ENCODE data around the gene PACS2. TPM values are rescaled to one million over a fixed set of nuclear protein-coding genes. Genes with fewer than 3 reads are reported as not detected.
"Not testable (repeated sequence)": the region's sequence is repeated elsewhere in the genome, so short reads cannot be mapped to it uniquely, and the experiment has no call there.

Gene PACS2
- total RNA-seq, 1 experiment from 2014 or later: 100 TPM

DNA sequence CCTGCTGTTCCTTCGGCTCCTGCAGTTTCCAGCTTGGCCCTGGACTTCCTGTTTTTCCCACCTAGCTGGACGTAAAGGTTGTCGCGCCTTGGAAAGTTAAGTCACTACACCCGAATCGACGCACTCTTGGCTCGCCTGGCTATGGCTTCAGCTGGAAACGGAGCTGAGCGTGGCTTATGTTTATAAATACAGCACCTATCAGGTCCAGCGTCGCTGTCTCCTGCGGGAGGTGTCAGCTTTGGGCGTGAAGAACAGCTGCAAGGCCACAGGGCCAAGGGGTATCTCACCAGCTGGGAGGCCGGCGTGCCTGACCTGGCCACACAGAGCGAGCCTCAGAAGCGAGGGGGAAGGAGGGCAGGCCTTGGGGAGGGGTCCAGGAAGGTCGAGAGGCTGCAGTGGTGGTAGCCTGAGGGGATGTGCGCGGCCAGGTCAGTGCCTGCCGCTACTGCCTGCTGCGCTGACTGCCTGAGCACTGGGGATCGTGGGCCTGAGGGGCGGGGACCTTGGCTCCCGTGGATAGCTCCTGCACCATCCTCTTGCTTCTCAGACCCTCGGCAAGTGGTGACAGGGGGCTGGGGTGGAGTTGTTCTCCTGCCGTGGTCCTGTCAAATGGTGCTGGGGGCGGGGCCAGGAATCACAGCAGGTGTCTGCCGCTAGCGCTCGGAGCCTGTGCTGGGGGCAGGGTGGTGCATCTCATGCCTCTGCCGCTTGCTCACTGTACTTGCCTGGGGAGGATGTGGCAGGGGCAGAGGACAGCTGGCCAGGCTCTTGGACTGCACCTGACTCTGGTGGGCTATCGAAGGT is 12.5 kb downstream of the PACS2 start:
- peaks cover 70% of the 10 kb centered on the region for H3K4me1 Mint-ChIP-seq
- H3K4me3 Mint-ChIP-seq: no peak overlapping the region
- ChIA-PET POLR2A (no interaction called here), CTCF (interaction anchor here (0.9 to 1.6 kb wide), 7 partner anchors 11 to 352 kb away, joined by 3 to 9 read pairs (median 3); no protein-coding TSS in a partner anchor)
- ATAC-seq (peak; percentile 48), DNase-seq (ENCODE audit: low spot score) (peak; percentile 65)
- no peaks in the 10 kb centered on the region for H3K36me3 Mint-ChIP-seq
- peak overlapping the region; percentile 84 for H3K27ac Mint-ChIP-seq
- H3K9me3 Mint-ChIP-seq: no peaks in the 10 kb centered on the region
- H3K27me3 Mint-ChIP-seq (ENCODE audit: low read depth): no peaks in the 10 kb centered on the region
- TF ChIP-seq ZNF671 (CRISPR knock-in tag; IDR thresholded peaks at IDR 0.05) (no peak), KAT7 (CRISPR knock-in tag; IDR thresholded peaks at IDR 0.05; ENCODE audit: borderline replicate concordance) (no peak), SP1 (CRISPR knock-in tag; conservative IDR thresholded peaks at IDR 0.05) (peak; percentile 51)

DNA sequence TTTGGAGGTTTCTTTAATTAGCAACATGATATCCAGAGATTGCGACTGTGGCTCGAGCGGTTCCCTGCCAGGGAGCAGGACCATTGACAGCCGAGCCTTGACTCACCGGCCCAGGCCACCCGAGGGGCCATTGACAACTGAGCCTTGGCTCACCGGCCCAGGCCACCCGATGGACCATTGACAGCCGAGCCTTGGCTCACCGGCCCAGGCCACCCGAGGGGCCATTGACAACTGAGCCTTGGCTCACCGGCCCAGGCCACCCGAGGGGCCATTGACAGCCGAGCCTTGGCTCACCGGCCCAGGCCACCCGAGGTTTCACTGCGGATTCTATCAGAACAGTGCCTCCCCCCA is 13.1 kb downstream of the PACS2 start:
- ATAC-seq; POLR2A ChIA-PET; H3K27me3 Mint-ChIP-seq (ENCODE audit: low read depth); DNase-seq (ENCODE audit: low spot score); H3K27ac Mint-ChIP-seq; H3K9me3 Mint-ChIP-seq; H3K4me3 Mint-ChIP-seq; H3K36me3 Mint-ChIP-seq: not testable (repeated sequence)
- TF ChIP-seq, protein P1, sequence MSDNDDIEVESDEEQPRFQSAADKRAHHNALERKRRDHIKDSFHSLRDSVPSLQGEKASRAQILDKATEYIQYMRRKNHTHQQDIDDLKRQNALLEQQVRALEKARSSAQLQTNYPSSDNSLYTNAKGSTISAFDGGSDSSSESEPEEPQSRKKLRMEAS (CRISPR knock-in tag; IDR thresholded peaks at IDR 0.05): 0 out of 2 replicates have a peak, but pooled peaks have one; percentile 30
- CTCF ChIA-PET: interaction anchor here (1.0 to 1.6 kb wide), 3 partner anchors 10 to 153 kb away, joined by 3 to 5 read pairs (median 4); no protein-coding TSS in a partner anchor
- peaks cover 69% of the 10 kb centered on the region for H3K4me1 Mint-ChIP-seq

DNA sequence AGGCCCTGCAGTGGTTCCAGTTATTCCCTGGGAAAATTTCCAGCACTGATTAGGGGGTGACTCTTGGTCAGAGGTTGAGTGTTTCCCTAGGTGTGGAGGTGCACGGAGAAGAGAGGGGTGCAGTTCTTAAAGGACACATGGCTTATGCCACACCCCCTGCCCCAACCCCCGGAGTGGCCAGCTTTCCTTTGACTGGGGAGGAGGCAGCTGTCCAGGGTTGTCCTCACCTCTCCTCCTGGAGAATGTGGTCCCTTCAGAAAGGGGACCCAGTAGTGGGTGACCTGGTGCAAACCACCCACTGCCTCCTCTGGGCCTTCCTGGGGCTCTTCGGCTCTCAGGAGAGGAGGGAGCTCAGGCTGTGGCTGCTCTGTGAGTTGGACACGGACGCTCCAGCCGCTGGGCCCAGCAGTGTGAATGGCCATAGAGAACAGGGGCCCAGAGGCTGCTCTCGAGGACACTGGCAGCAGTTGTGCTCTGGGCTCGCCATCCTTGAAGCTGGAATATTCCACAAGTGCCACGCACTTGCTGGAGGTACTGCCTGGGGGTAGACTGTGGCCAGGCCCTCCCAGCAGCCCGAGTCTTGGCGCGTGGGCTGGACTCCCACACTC is 13.6 kb downstream of the PACS2 start:
- no peaks in the 10 kb centered on the region for H3K27me3 Mint-ChIP-seq (ENCODE audit: low read depth)
- ChIA-PET CTCF (interaction anchor here (1.0 to 1.8 kb wide), 3 partner anchors 24 to 153 kb away, joined by 3 to 7 read pairs (median 4); no protein-coding TSS in a partner anchor), POLR2A (no interaction called here)
- DNase-seq (ENCODE audit: low spot score) (no peak), ATAC-seq (no peak)
- no peaks in the 10 kb centered on the region for H3K36me3 Mint-ChIP-seq
- peaks cover 67% of the 10 kb centered on the region for H3K4me1 Mint-ChIP-seq
- no peaks in the 10 kb centered on the region for H3K9me3 Mint-ChIP-seq
- no peak overlapping the region for H3K4me3 Mint-ChIP-seq
- TF ChIP-seq, protein P2, sequence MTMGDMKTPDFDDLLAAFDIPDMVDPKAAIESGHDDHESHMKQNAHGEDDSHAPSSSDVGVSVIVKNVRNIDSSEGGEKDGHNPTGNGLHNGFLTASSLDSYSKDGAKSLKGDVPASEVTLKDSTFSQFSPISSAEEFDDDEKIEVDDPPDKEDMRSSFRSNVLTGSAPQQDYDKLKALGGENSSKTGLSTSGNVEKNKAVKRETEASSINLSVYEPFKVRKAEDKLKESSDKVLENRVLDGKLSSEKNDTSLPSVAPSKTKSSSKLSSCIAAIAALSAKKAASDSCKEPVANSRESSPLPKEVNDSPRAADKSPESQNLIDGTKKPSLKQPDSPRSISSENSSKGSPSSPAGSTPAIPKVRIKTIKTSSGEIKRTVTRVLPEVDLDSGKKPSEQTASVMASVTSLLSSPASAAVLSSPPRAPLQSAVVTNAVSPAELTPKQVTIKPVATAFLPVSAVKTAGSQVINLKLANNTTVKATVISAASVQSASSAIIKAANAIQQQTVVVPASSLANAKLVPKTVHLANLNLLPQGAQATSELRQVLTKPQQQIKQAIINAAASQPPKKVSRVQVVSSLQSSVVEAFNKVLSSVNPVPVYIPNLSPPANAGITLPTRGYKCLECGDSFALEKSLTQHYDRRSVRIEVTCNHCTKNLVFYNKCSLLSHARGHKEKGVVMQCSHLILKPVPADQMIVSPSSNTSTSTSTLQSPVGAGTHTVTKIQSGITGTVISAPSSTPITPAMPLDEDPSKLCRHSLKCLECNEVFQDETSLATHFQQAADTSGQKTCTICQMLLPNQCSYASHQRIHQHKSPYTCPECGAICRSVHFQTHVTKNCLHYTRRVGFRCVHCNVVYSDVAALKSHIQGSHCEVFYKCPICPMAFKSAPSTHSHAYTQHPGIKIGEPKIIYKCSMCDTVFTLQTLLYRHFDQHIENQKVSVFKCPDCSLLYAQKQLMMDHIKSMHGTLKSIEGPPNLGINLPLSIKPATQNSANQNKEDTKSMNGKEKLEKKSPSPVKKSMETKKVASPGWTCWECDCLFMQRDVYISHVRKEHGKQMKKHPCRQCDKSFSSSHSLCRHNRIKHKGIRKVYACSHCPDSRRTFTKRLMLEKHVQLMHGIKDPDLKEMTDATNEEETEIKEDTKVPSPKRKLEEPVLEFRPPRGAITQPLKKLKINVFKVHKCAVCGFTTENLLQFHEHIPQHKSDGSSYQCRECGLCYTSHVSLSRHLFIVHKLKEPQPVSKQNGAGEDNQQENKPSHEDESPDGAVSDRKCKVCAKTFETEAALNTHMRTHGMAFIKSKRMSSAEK (CRISPR knock-in tag; IDR thresholded peaks at IDR 0.05; ENCODE audit: borderline replicate concordance): no peak
- TF ChIP-seq GABPB1 (CRISPR knock-in tag; IDR thresholded peaks at IDR 0.05) (no peak), TCF7 (CRISPR knock-in tag; IDR thresholded peaks at IDR 0.05; ENCODE audit: low read depth) (no peak), ZNF671 (CRISPR knock-in tag; IDR thresholded peaks at IDR 0.05) (no peak), ATF1 (CRISPR knock-in tag; IDR thresholded peaks at IDR 0.05) (no peak), CREM (CRISPR knock-in tag; IDR thresholded peaks at IDR 0.05) (no peak), CBFB (CRISPR knock-in tag; IDR thresholded peaks at IDR 0.05; ENCODE audit: low read depth) (no peak), SMAD4 (CRISPR knock-in tag; IDR thresholded peaks at IDR 0.05) (no peak), ZNF396 (CRISPR knock-in tag; IDR thresholded peaks at IDR 0.05; ENCODE audit: borderline replicate concordance) (no peak)
- TF ChIP-seq, protein P3, sequence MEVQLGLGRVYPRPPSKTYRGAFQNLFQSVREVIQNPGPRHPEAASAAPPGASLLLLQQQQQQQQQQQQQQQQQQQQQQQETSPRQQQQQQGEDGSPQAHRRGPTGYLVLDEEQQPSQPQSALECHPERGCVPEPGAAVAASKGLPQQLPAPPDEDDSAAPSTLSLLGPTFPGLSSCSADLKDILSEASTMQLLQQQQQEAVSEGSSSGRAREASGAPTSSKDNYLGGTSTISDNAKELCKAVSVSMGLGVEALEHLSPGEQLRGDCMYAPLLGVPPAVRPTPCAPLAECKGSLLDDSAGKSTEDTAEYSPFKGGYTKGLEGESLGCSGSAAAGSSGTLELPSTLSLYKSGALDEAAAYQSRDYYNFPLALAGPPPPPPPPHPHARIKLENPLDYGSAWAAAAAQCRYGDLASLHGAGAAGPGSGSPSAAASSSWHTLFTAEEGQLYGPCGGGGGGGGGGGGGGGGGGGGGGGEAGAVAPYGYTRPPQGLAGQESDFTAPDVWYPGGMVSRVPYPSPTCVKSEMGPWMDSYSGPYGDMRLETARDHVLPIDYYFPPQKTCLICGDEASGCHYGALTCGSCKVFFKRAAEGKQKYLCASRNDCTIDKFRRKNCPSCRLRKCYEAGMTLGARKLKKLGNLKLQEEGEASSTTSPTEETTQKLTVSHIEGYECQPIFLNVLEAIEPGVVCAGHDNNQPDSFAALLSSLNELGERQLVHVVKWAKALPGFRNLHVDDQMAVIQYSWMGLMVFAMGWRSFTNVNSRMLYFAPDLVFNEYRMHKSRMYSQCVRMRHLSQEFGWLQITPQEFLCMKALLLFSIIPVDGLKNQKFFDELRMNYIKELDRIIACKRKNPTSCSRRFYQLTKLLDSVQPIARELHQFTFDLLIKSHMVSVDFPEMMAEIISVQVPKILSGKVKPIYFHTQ (CRISPR knock-in tag; IDR thresholded peaks at IDR 0.05): no peak
- TF ChIP-seq, protein P4, sequence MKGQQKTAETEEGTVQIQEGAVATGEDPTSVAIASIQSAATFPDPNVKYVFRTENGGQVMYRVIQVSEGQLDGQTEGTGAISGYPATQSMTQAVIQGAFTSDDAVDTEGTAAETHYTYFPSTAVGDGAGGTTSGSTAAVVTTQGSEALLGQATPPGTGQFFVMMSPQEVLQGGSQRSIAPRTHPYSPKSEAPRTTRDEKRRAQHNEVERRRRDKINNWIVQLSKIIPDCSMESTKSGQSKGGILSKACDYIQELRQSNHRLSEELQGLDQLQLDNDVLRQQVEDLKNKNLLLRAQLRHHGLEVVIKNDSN (CRISPR knock-in tag; IDR thresholded peaks at IDR 0.05): no peak
- TF ChIP-seq, protein P5, sequence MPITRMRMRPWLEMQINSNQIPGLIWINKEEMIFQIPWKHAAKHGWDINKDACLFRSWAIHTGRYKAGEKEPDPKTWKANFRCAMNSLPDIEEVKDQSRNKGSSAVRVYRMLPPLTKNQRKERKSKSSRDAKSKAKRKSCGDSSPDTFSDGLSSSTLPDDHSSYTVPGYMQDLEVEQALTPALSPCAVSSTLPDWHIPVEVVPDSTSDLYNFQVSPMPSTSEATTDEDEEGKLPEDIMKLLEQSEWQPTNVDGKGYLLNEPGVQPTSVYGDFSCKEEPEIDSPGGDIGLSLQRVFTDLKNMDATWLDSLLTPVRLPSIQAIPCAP (CRISPR knock-in tag; IDR thresholded peaks at IDR 0.05): no peak
- TF ChIP-seq, protein P6, sequence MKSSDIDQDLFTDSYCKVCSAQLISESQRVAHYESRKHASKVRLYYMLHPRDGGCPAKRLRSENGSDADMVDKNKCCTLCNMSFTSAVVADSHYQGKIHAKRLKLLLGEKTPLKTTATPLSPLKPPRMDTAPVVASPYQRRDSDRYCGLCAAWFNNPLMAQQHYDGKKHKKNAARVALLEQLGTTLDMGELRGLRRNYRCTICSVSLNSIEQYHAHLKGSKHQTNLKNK (CRISPR knock-in tag; IDR thresholded peaks at IDR 0.05): no peak
- TF ChIP-seq, protein P7, sequence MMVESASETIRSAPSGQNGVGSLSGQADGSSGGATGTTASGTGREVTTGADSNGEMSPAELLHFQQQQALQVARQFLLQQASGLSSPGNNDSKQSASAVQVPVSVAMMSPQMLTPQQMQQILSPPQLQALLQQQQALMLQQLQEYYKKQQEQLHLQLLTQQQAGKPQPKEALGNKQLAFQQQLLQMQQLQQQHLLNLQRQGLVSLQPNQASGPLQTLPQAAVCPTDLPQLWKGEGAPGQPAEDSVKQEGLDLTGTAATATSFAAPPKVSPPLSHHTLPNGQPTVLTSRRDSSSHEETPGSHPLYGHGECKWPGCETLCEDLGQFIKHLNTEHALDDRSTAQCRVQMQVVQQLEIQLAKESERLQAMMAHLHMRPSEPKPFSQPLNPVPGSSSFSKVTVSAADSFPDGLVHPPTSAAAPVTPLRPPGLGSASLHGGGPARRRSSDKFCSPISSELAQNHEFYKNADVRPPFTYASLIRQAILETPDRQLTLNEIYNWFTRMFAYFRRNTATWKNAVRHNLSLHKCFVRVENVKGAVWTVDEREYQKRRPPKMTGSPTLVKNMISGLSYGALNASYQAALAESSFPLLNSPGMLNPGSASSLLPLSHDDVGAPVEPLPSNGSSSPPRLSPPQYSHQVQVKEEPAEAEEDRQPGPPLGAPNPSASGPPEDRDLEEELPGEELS (CRISPR knock-in tag; IDR thresholded peaks at IDR 0.05): no peak
- H3K27ac Mint-ChIP-seq: peak overlapping the region; percentile 74; the same call in 1 of the 2 replicates
